GM12873 (cell line): Measurements from ENCODE around the gene SH3BP2.

ENCODE experiments used
- TF ChIP-seq, protein P1 (sequence below): IDR thresholded peaks from 2 replicates; pipeline ENCODE4 v1.5.1; 2012; ENCODE audit warnings: low read depth, mild to moderate bottlenecking, moderate library complexity, low read length, control low read depth; ENCODE audit not compliant: insufficient read depth; ENCODE audit errors: missing control alignments

SH3BP2 gene

GRCh38 chr4:2792711-2793585, at the start of gene SH3BP2:
TSS of gene SH3BP2 (plus strand) at chr4:2793085. CDS start at chr4:2820618, 27,533 bp downstream.
- TF ChIP-seq, protein P1, sequence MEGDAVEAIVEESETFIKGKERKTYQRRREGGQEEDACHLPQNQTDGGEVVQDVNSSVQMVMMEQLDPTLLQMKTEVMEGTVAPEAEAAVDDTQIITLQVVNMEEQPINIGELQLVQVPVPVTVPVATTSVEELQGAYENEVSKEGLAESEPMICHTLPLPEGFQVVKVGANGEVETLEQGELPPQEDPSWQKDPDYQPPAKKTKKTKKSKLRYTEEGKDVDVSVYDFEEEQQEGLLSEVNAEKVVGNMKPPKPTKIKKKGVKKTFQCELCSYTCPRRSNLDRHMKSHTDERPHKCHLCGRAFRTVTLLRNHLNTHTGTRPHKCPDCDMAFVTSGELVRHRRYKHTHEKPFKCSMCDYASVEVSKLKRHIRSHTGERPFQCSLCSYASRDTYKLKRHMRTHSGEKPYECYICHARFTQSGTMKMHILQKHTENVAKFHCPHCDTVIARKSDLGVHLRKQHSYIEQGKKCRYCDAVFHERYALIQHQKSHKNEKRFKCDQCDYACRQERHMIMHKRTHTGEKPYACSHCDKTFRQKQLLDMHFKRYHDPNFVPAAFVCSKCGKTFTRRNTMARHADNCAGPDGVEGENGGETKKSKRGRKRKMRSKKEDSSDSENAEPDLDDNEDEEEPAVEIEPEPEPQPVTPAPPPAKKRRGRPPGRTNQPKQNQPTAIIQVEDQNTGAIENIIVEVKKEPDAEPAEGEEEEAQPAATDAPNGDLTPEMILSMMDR: no peak

- TF ChIP-seq, protein P1: no peak
Observed at GRCh38 chr4:2743518-2744445, 49.1 kb upstream of the SH3BP2 start.

- TF ChIP-seq, protein P1: no peak
Observed at GRCh38 chr4:2744576-2745270, 48.2 kb upstream of the SH3BP2 start.

DNA sequence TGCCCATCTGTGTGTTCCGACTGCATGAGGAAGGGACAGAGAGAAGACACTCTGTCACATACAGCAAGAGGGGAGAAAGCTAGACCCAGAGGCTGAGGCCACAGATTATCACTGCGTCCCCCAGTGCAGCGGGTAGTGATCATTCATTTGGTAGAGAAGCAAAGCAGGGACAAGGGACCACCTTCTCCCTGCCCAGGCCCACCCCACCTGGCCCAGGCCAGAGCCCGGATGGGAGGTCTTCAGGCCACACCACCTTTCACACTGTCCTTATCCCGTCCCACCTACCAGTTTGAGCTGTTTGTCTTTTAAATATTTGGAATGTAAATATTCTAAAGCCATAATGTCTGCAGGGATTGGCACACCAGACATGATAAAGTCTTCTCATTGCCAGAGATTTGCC, 47.4 kb upstream of the SH3BP2 start:
- TF ChIP-seq, protein P1: no peak

GRCh38 chr4:2745981-2746806, 46.7 kb upstream of the SH3BP2 start:
- TF ChIP-seq, protein P1: no peak

DNA sequence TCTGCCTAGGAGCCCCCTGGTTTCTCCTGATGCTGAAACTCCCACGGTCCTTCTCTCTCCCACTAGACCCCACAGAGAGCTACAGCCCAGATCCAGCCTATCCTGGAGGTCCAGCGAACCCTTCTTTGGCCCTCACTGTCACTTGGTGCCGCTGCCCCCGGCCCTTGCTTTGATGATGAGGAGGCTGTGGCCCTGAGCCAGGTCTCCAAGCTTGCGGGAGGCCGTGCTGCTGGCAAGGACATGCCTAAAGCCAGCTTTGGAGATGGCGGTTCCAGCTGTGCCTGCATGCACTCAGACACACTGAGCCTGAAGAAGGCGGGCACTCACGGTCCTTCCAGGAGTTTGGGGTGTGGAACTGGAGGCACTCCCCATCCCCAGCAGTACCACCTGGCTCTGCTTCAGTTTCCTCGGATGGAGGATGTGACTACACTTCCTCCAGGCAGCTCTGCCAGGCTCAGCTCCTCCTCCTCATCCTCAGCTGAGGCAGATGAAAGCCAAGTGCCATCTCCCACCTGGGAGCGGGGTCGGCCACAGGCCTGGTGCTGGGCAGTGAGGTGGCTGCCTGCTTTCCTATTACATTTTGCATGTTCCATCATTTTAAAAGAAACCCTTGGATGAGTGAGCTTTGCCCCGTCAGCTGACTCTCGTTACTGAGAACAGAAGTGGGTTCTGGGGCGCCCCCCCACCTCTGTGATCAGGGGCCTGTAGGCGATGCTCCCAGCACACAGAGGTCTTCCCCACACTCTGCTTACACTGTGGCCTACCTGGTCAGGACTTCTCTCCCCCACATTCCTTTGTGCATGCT, 45.8 kb upstream of the SH3BP2 start:
- TF ChIP-seq, protein P1: no peak
